ENCODE results near the gene MAGI2.
"Not testable (repeated sequence)": the region's sequence is repeated elsewhere in the genome, so short reads cannot be mapped to it uniquely, and the experiment has no call there.

Gene MAGI2

GRCh38 chr7:78317371-78317770 is 1136.1 kb downstream of the MAGI2 start:
- DNase-seq = no peak

DNA sequence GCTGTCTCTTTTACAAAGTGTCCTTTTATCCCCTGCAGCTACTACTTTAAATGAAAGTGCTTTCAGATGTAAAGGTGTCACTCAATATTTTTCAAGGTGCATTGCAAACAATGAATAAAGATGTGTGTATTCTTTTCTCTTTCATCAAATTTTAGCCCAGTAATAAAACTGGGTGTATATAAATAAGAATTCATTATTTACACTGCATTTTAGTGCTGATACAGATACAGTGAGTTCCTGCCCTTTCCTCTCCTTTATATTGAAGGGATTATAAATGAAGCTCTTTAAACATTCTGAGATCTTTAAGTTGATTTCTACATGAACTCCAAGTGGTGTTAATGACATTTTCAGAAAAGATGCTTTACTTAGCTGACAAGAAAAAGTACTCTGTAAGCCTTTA is 1137.4 kb downstream of the MAGI2 start:
- no peak for DNase-seq

- no peak for DNase-seq
Observed at GRCh38 chr7:78315119-78315518, 1138.3 kb downstream of the MAGI2 start.

- no peak for DNase-seq
Observed at GRCh38 chr7:78311181-78311580, 1142.3 kb downstream of the MAGI2 start.

DNA sequence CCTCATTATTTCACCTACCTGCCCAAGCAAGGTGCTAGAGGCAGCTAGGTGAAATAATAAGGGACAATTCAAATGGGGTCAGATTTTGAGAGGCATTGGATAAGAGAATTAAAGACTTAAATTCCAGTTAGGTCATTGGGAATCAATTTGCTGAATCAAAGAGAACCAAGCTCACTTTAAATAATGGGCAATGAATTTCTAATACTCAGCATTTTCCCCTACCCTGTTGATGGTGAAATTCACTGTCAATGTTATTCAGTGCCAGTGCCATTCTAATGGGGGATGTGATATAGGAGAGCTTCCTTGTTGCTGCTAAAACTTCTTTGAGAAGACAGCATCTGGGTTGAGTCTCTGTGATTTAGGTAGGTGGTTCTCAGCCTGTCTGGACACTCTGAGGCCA is 1145.6 kb downstream of the MAGI2 start:
- no peak for DNase-seq

- no peak for DNase-seq
Observed at GRCh38 chr7:78306634-78307033, 1146.8 kb downstream of the MAGI2 start.

GRCh38 chr7:78301407-78301806 is 1152.1 kb downstream of the MAGI2 start:
- no peak for DNase-seq

DNA sequence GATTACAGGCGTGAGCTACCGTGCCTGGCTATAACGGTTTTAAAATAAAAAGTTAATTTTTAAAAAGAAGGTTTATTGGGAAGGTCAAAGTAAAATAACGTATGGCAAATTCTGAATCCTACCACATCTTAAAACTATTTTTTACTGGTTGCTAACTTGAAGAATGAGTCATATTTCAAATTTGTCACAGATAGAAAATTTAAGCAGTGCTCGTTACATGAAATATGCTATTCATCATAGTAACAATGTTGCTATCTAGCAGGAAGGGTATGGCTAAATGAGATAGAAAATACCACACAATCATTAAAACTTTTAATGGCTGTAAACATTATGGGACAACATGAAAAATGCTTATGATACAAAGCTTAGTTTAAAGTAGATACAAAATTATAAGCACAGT is 1154.4 kb downstream of the MAGI2 start:
- no peak for DNase-seq

DNA sequence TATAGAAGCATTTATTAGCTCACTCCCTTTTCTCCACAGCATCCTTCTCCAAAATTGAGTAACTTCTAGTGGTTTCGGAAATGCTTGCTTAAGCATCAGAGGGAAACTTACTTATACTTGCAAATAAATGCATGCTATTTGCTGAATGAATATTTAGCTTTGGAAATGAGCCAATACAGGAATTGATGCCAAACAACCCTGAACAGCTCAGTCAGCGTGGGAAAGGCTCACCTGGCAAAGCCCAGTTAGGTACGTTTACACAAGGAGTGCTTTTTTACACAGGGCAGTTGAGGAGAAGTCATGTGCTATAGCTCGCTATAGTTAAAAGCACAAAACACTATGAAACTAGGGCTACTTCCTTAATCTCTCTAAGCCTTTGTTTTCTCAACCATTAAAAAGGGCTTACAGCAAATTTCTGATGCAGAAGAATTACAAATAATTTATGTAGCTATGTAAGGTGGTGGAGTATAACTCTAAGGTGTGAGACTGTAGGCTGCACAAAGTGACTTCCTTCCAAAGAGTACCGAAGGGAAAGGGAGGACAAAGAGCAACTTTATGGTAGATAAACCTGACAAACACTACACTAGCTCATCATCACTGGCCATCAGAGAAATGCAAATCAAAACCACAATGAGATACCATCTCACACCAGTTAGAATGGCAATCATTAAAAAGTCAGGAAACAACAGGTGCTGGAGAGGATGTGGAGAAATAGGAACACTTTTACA is 1156.7 kb downstream of the MAGI2 start:
- no peak for DNase-seq

GRCh38 chr7:78296046-78296597 is 1157.3 kb downstream of the MAGI2 start:
- DNase-seq = no peak

- DNase-seq = not testable (repeated sequence)
Observed at GRCh38 chr7:78289471-78289870, 1164.0 kb downstream of the MAGI2 start.

- DNase-seq = no peak
Observed at GRCh38 chr7:78284945-78285344, 1168.5 kb downstream of the MAGI2 start.

DNA sequence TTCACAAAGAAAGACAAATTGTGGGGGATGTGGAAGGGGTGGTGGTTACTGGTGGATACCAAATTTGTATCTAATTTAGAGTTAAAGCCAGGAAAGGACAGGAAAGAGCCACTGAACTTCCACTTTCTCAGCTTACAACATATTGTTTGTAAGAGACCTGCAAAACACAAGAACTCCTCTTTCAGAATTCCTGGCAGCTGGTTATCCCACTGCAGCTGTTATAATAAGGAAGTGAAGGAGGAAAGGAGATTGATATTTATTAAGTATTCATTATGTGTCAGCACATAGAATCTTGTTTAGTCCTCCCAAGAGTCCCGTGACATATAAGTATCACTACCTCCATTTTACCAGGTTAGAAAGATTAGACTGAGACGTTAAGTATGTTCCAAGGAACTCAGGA is 1173.2 kb downstream of the MAGI2 start:
- no peak for DNase-seq

DNA sequence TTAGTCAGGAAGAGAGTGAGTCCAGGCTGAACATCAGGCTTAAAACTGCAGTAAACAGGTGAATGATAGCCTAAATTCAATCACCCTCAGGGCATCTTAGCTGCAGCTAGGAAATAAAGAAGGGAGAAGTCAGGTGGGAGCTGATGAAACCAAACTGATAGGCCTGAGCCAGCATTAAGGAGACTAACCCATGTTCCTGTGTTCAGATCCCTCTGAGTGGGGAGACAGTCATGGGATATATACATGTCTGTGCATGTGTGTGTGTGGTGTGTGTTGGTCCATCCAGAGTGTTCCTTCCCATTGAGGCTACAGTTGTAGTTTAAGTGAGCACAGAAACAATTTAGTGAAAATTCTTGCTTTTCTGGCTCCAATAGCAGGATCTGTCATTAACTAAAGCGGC is 1174.0 kb downstream of the MAGI2 start:
- DNase-seq = no peak

DNA sequence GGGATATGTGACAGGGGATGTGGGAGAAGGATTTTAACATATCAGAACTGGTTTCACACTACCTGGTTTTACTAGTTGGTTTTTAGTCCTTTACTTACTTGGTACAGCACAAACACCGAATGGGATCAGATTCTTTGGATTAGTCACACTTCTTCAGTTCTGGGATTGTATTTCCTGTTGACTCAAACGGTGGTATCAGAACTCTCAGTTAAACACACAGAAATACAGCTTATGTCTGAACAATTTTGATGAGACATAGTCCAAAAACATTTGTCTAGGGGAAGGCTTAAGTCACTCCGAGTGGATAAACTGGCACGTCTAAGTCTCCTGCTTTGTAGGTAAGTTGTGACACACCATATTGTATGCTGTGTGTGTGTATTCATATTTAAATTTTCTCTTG is 1174.4 kb downstream of the MAGI2 start:
- DNase-seq = no peak

DNA sequence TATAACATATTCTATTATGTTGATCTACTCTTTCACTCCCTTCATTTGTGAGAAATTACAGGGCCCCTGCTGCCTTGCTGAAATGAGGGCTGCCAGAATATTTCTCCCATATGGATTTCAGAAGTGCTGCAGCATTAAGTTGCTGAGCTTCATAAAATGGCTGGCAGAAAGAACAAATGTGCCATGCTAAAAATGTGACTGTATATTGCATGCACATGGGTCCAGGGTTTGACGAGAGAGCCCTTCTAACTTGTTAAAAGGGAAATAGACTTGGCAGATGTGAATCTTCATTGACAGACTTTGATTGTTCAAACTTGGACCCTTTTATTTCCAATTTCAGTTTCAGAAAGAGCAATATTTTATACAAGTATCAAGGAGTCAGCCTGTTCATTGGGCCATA is 1186.3 kb downstream of the MAGI2 start:
- no peak for DNase-seq

DNA sequence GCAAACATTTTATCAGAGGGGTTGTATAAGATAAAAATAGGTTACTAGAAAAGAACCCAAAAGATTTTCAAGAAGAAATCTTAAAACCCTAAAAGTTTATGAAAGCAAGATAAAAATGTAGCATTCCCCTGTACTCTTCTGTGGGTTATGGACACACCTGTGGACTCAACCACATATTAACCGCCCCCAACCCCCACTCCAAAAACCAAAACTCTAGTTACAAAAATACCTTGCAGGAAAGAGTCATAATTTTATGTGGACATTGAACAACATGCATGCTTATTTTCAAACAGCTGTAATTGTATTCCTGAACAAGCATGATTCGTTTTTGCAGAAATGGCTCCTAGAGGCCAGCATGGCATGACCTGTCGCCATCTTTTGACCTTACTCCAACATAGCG is 1188.0 kb downstream of the MAGI2 start:
- no peak for DNase-seq

GRCh38 chr7:78265071-78265470 is 1188.4 kb downstream of the MAGI2 start:
- DNase-seq = no peak

- no peak for DNase-seq
Observed at GRCh38 chr7:78264105-78264504, 1189.4 kb downstream of the MAGI2 start.

GRCh38 chr7:78261739-78262138 is 1191.7 kb downstream of the MAGI2 start:
- no peak for DNase-seq

DNA sequence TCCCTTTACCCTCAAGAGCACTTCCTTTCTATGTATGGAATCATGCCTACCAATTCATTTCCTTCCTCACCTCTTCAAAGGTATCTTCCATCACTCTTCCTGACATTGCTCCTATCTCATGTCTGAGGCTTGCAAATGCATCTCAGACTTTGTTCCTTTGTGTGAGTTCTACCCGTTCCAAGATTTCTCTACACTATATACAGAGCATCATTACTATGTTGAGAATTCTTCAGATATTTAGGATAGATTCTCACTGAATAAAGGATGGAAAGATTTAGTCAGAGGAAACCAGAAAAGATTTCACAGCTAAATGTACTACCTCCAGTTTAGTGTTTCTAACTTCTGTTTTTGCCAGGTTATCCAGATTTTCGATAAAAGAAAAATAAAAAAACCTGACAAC is 1192.2 kb downstream of the MAGI2 start:
- DNase-seq = no peak

- DNase-seq = no peak
Observed at GRCh38 chr7:78260826-78261225, 1192.6 kb downstream of the MAGI2 start.

DNA sequence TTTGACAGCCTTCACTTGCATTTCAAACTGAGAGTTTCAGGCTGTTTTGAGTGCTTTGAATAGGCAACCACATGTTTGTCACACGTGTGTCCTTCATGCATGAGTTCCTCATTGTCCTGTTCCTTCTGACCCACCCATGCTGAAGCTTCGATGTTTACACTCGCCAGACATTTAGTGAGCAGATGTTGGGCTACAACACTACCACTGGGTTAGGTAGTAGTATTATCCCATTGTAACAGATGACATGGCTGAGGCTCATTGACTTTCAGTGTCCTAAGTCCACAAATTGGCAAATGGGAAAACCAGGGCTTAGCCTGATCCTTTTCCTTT is 1198.8 kb downstream of the MAGI2 start:
- no peak for DNase-seq

DNA sequence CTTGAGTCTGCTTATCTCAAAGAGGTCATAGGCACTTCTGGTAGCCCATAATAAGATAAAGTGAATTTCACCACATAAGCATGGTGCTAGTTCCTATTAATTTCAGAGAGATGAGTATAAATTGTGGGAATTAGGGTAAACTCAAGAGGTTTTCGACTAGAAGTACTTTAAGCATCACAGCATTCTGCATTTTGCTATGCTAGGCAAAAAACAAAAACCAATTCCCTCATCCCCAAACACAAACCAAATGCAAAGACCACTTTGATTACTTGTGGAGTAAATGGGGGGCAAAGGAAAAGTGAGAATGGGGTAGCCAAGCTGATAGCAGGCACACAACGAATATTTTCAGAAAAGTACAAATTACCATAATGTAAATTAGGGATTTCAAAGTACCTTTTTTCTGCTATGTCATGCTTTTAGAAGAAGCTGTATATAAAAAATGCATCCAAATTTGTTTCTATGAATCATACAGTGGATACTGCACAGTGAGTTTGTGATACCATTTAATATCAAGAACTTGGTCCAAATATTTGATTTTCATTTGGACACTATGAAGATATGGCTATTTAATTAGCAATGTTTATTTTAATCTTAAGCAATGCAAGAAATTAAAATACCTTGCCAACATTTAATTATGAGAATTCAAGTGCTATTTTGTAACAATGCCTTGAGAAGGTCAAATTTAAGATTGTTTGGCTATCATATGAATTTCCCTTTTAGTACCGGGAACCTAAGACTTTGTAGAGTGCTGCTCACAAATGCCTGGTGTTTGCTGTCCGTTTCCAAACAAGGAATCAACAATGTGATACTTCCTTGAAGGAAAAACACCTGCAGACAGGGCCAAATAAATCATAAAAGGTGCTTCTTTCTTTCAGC is 1199.4 kb downstream of the MAGI2 start:
- DNase-seq = no peak

Data from islet precursor cell (in vitro differentiated cells).